Bronchial epithelial cell (primary cell): ENCODE results near the gene DMD. TPM values are rescaled to one million over a fixed set of nuclear protein-coding genes. Genes with fewer than 3 reads are reported as not detected.

Experiments
- DNase-seq: peaks from one replicate; pipeline ENCODE4 v3.0.0-alpha.2; 2010; ENCODE audit warnings: low read depth
- FAIRE-seq: peaks from 2 replicates; lab custom pipeline; 2011; peaks lifted over from hg19 to GRCh38; lab: Jason Lieb, UNC
- H3K27me3 ChIP-seq: 2 replicates; pipeline ENCODE4 v1.5.1; 2011; ENCODE audit warnings: low read length; ENCODE audit not compliant: control insufficient read depth, insufficient read depth
- H3K36me3 ChIP-seq: 2 replicates; pipeline ENCODE4 v1.5.1; 2011; ENCODE audit warnings: low read length; ENCODE audit not compliant: control insufficient read depth, insufficient read depth
- H3K4me3 ChIP-seq: 2 replicates; pipeline ENCODE4 v1.5.1; 2011; ENCODE audit warnings: mild to moderate bottlenecking, low read depth, low read length, control low read depth
- total RNA-seq: library from RNA; depleted of rRNA; stranded (reverse); fragments of >200 nt; gene quantifications from 2 replicates; pipeline ENCODE4 v1.2.1, GENCODE V29; 2014
- TF ChIP-seq, protein P1 (sequence below): IDR thresholded peaks from 2 replicates; pipeline ENCODE4 v1.5.1; 2011; ENCODE audit warnings: mild to moderate bottlenecking, moderate library complexity, low read length, control low read depth, inconsistent platforms; ENCODE audit not compliant: insufficient read depth, severe bottlenecking

Gene DMD
- total RNA-seq, 1 donor from 2014 or later = 4.5 TPM

- FAIRE-seq (no peak), DNase-seq (peak; percentile 65)
- no peak overlapping the region for H3K4me3 ChIP-seq
- TF ChIP-seq, protein P1, sequence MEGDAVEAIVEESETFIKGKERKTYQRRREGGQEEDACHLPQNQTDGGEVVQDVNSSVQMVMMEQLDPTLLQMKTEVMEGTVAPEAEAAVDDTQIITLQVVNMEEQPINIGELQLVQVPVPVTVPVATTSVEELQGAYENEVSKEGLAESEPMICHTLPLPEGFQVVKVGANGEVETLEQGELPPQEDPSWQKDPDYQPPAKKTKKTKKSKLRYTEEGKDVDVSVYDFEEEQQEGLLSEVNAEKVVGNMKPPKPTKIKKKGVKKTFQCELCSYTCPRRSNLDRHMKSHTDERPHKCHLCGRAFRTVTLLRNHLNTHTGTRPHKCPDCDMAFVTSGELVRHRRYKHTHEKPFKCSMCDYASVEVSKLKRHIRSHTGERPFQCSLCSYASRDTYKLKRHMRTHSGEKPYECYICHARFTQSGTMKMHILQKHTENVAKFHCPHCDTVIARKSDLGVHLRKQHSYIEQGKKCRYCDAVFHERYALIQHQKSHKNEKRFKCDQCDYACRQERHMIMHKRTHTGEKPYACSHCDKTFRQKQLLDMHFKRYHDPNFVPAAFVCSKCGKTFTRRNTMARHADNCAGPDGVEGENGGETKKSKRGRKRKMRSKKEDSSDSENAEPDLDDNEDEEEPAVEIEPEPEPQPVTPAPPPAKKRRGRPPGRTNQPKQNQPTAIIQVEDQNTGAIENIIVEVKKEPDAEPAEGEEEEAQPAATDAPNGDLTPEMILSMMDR = no peak
- no peaks in the 10 kb centered on the region for H3K27me3 ChIP-seq
- H3K36me3 ChIP-seq = no peaks in the 10 kb centered on the region
Observed at GRCh38 chrX:31606771-31607170, 1604.6 kb downstream of the DMD start.

GRCh38 chrX:31604629-31605221, 1606.6 kb downstream of the DMD start:
- DNase-seq (no peak), FAIRE-seq (no peak)
- Histone ChIP-seq H3K36me3 (no peaks in the 10 kb centered on the region), H3K27me3 (no peaks in the 10 kb centered on the region), H3K4me3 (no peak overlapping the region)
- TF ChIP-seq, protein P1 = no peak

GRCh38 chrX:31603411-31604120, 1607.8 kb downstream of the DMD start:
- no peaks in the 10 kb centered on the region for H3K27me3 ChIP-seq
- H3K4me3 ChIP-seq = no peak overlapping the region
- H3K36me3 ChIP-seq = no peaks in the 10 kb centered on the region
- DNase-seq (no peak), FAIRE-seq (no peak)
- TF ChIP-seq, protein P1 = no peak

DNA sequence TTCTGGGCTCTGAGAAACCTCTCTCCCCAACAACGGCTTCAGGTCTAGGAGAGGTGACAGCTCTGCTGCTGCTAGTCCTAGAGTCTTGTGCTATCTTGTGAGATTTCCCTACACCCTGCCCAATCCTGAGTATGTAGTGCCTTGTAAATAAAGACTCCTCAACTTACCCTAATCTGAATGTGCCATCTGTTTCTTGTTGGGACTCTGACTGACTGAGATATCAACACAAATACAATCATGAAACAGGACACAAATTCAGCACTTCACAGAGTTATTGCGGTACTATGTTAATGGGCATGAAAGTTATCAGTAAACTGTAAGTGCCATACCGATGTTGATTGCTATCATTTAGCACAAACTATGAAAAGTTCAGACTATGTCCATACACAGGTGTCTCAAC, 1610.5 kb downstream of the DMD start:
- H3K27me3 ChIP-seq = no peaks in the 10 kb centered on the region
- no peak overlapping the region for H3K4me3 ChIP-seq
- H3K36me3 ChIP-seq = no peaks in the 10 kb centered on the region
- no peak for FAIRE-seq
- TF ChIP-seq, protein P1 = no peak
- DNase-seq = no peak

DNA sequence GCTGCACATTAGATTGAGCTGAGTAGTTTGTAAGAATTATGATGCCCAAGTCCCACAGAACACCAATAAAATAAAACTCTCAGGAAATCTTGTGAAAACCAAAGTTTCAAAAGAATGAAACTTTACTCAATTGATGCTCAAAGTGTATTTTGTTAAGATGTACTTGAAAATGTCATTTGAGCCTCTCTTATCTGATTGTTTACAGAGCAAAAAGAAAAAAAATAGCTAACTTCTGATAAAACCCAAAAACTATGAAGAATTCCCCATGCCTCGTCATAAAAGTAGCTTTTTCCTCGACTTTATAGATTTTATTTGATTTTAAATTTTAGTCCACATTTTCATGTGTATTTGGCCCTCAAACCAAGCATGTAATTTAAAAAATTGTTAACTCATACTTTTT, 1618.0 kb downstream of the DMD start:
- DNase-seq (no peak), FAIRE-seq (no peak)
- TF ChIP-seq, protein P1 = no peak
- H3K4me3 ChIP-seq = no peak overlapping the region
- H3K27me3 ChIP-seq = no peaks in the 10 kb centered on the region
- H3K36me3 ChIP-seq = no peaks in the 10 kb centered on the region
